Gastroesophageal sphincter (tissue), 4 donors: ENCODE results near the gene PIWIL4. TPM values are rescaled to one million over a fixed set of nuclear protein-coding genes. Genes with fewer than 3 reads are reported as not detected.

Experiments
- ATAC-seq: fragments of 150-250 bp; one replicate; pipeline ENCODE4 v1.9.1; 2016; ENCODE audit warnings: mild to moderate bottlenecking, moderate library complexity
- H3K27ac ChIP-seq, 4 donors: fragments of 200-600 bp; sonication (generic) in 3 of 4; 1 replicate in 3 of 4; 2 replicates in 1 of 4; pipeline ENCODE4 v1.5.1; 2016 to 2019
- H3K27me3 ChIP-seq: fragments of 200-600 bp; sonication (generic); one replicate; pipeline ENCODE4 v1.5.1; 2019
- H3K36me3 ChIP-seq, 2 donors: fragments of 200-600 bp; sonication (generic); one replicate each; pipeline ENCODE4 v1.5.1; 2019; ENCODE audit warnings: control low read depth in 1 of 2
- H3K4me1 ChIP-seq, 3 donors: fragments of 200-600 bp; sonication (generic); 1 replicate in 2 of 3; 2 replicates in 1 of 3; pipeline ENCODE4 v1.5.1; 2016 to 2019; ENCODE audit warnings: control low read depth in 2 of 3
- H3K4me3 ChIP-seq, 2 donors: fragments of 200-600 bp; sonication (generic); one replicate each; pipeline ENCODE4 v1.5.1; 2019; ENCODE audit warnings: mild to moderate bottlenecking in 1 of 2, moderate library complexity in 1 of 2
- H3K9me3 ChIP-seq, 3 donors: fragments of 200-600 bp; sonication (generic); one replicate each; pipeline ENCODE4 v1.5.1; 2017 to 2019; ENCODE audit warnings: control low read depth in 2 of 3
- CTCF ChIP-seq, 4 experiments: fragments of 200-600 bp in 2 of 4; fragments of 450-650 bp in 2 of 4; sonication (generic) in 1 of 4; IDR thresholded peaks; one replicate each; pipeline ENCODE4 v1.5.1; 2017 to 2019; ENCODE audit warnings: antibody characterized with exemption in 4 of 4, mild to moderate bottlenecking in 2 of 4, moderate library complexity in 2 of 4
- EP300 ChIP-seq: sonication (generic); formaldehyde crosslinking; IDR thresholded peaks from one replicate; pipeline ENCODE4 v1.6.1; 2017; ENCODE audit warnings: antibody characterized with exemption, mild to moderate bottlenecking
- POLR2A ChIP-seq, 2 donors: fragments of 450-650 bp; IDR thresholded peaks; one replicate each; pipeline ENCODE4 v1.6.1; 2017; ENCODE audit warnings: antibody characterized with exemption in 2 of 2, mild to moderate bottlenecking in 2 of 2, moderate library complexity in 1 of 2
- POLR2AphosphoS5 ChIP-seq: sonication (generic); formaldehyde crosslinking; IDR thresholded peaks from one replicate; pipeline ENCODE4 v1.6.1; 2017; ENCODE audit warnings: antibody characterized with exemption
- WGBS, 2 donors: methylation state at CpG; one replicate each; pipeline ENCODE4 v1.1.5; 2018; ENCODE audit warnings: low coverage in 1 of 2; 5-methylcytosine and 5-hydroxymethylcytosine counted together
- total RNA-seq, 4 donors: library from RNA; depleted of rRNA; stranded (reverse); fragments of >200 nt; gene quantifications; one replicate each; pipeline ENCODE4 v1.1.0, GENCODE V29; 2016

PIWIL4 gene
- total RNA-seq, 4 donors from 2014 or later: 2.0 to 8.5 (median 6.0) TPM

- Histone ChIP-seq H3K4me1 (peaks cover 0 to 15% (median 0%) of the 10 kb centered on the region in 3 donors), H3K9me3 (no peaks in the 10 kb centered on the region), H3K36me3 (no peaks in the 10 kb centered on the region), H3K27ac (peak overlapping the region in 1 of 4 donors; percentile 17), H3K27me3 (peaks cover 15% of the 10 kb centered on the region), H3K4me3 (no peak overlapping the region)
- WGBS, 2 donors: 46 to 61% methylated on average over 5 to 6 of the region's 6 CpGs
- ATAC-seq: peak; percentile 43
- TF ChIP-seq POLR2A (IDR thresholded peaks at IDR 0.05) (no peak), CTCF (IDR thresholded peaks at IDR 0.05) (no peak), POLR2AphosphoS5 (no peak), EP300 (no peak)
Measured at GRCh38 chr11:94533696-94534630, 33.2 kb upstream of the PIWIL4 start.

GRCh38 chr11:94536386-94536785, 30.8 kb upstream of the PIWIL4 start:
- H3K4me1 ChIP-seq: peaks cover 0 to 15% (median 0%) of the 10 kb centered on the region in 3 donors
- TF ChIP-seq EP300 (no peak), CTCF (IDR thresholded peaks at IDR 0.05) (no peak), POLR2AphosphoS5 (no peak), POLR2A (IDR thresholded peaks at IDR 0.05) (no peak)
- no peak overlapping the region for H3K27ac ChIP-seq
- ATAC-seq: no peak
- H3K27me3 ChIP-seq: peaks cover 15% of the 10 kb centered on the region
- H3K4me3 ChIP-seq: no peak overlapping the region
- no peaks in the 10 kb centered on the region for H3K36me3 ChIP-seq
- H3K9me3 ChIP-seq: no peaks in the 10 kb centered on the region

GRCh38 chr11:94537031-94537600, 30.1 kb upstream of the PIWIL4 start:
- peaks cover 15% of the 10 kb centered on the region for H3K27me3 ChIP-seq
- TF ChIP-seq POLR2A (IDR thresholded peaks at IDR 0.05) (no peak), CTCF (IDR thresholded peaks at IDR 0.05) (no peak), POLR2AphosphoS5 (no peak), EP300 (no peak)
- no peak for ATAC-seq
- H3K36me3 ChIP-seq: no peaks in the 10 kb centered on the region
- no peak overlapping the region for H3K4me3 ChIP-seq
- H3K4me1 ChIP-seq: peaks cover 0 to 15% (median 0%) of the 10 kb centered on the region in 3 donors
- H3K27ac ChIP-seq: no peak overlapping the region
- H3K9me3 ChIP-seq: no peaks in the 10 kb centered on the region
- 50 to 55% methylated on average over 3 of the region's 3 CpGs for WGBS, 2 donors

- Histone ChIP-seq H3K9me3 (no peaks in the 10 kb centered on the region), H3K4me3 (no peak overlapping the region), H3K36me3 (no peaks in the 10 kb centered on the region), H3K27me3 (peaks cover 12% of the 10 kb centered on the region), H3K27ac (no peak overlapping the region), H3K4me1 (peaks cover 0 to 21% (median 4%) of the 10 kb centered on the region in 3 donors)
- 83 to 100% methylated on average over 1 of the region's 1 CpG for WGBS, 2 donors
- ATAC-seq: no peak
- TF ChIP-seq POLR2AphosphoS5 (no peak), POLR2A (IDR thresholded peaks at IDR 0.05) (no peak), EP300 (no peak), CTCF (IDR thresholded peaks at IDR 0.05) (no peak)
Measured at GRCh38 chr11:94539420-94539819, 27.7 kb upstream of the PIWIL4 start.
